Panc1 (cell line): ENCODE results near the gene IER3IP1.

ENCODE experiments used
- CTCF ChIP-seq: fragments of 450-650 bp; IDR thresholded peaks from 2 replicates; pipeline ENCODE4 v1.5.1; 2017; ENCODE audit warnings: mild to moderate bottlenecking
- POLR2AphosphoS5 ChIP-seq: IDR thresholded peaks from 2 replicates; pipeline ENCODE4 v1.6.1; 2012; ENCODE audit warnings: mild to moderate bottlenecking, low read depth, low read length, moderate library complexity
- TCF7L2 ChIP-seq: IDR thresholded peaks from 2 replicates; pipeline ENCODE4 v1.6.1; 2011; ENCODE audit warnings: mild to moderate bottlenecking, low read depth, low read length, inconsistent platforms

- TF ChIP-seq CTCF (no peak), POLR2AphosphoS5 (no peak), TCF7L2 (no peak)
These were observed 26.6 kb downstream of the IER3IP1 start for GRCh38 chr18:47149457-47150028.
